ENCODE results near the gene AFP.

AFP gene

GRCh38 chr4:73409012-73409862 is 26.8 kb upstream of the AFP start:
- Mint-ChIP-seq H3K4me3 (no peak overlapping the region), H3K36me3 (ENCODE audit: low read depth) (no peaks in the 10 kb centered on the region), H3K27me3 (no peaks in the 10 kb centered on the region), H3K27ac (no peak overlapping the region), H3K4me1 (no peaks in the 10 kb centered on the region), H3K9me3 (no peaks in the 10 kb centered on the region)
- DNase-seq (no peak), ATAC-seq (no peak)

GRCh38 chr4:73409978-73410548 is 26.0 kb upstream of the AFP start:
- H3K9me3 Mint-ChIP-seq = no peaks in the 10 kb centered on the region
- H3K4me3 Mint-ChIP-seq = no peak overlapping the region
- H3K36me3 Mint-ChIP-seq (ENCODE audit: low read depth) = no peaks in the 10 kb centered on the region
- H3K4me1 Mint-ChIP-seq = no peaks in the 10 kb centered on the region
- no peak overlapping the region for H3K27ac Mint-ChIP-seq
- H3K27me3 Mint-ChIP-seq = no peaks in the 10 kb centered on the region
- ATAC-seq (no peak), DNase-seq (no peak)

GRCh38 chr4:73410916-73411730 is 24.9 kb upstream of the AFP start:
- Mint-ChIP-seq H3K36me3 (ENCODE audit: low read depth) (no peaks in the 10 kb centered on the region), H3K4me3 (no peak overlapping the region), H3K27ac (no peak overlapping the region), H3K4me1 (no peaks in the 10 kb centered on the region), H3K9me3 (no peaks in the 10 kb centered on the region), H3K27me3 (no peaks in the 10 kb centered on the region)
- no peak for ATAC-seq
- DNase-seq = no peak

GRCh38 chr4:73411731-73412414 is 24.1 kb upstream of the AFP start:
- Mint-ChIP-seq H3K27me3 (no peaks in the 10 kb centered on the region), H3K4me3 (no peak overlapping the region), H3K9me3 (no peaks in the 10 kb centered on the region), H3K27ac (no peak overlapping the region), H3K4me1 (no peaks in the 10 kb centered on the region), H3K36me3 (ENCODE audit: low read depth) (no peaks in the 10 kb centered on the region)
- ATAC-seq (no peak), DNase-seq (no peak)

GRCh38 chr4:73413294-73413755 is 22.7 kb upstream of the AFP start:
- no peaks in the 10 kb centered on the region for H3K9me3 Mint-ChIP-seq
- no peak for DNase-seq
- H3K27me3 Mint-ChIP-seq = no peaks in the 10 kb centered on the region
- no peak overlapping the region for H3K4me3 Mint-ChIP-seq
- no peak overlapping the region for H3K27ac Mint-ChIP-seq
- no peaks in the 10 kb centered on the region for H3K4me1 Mint-ChIP-seq
- ATAC-seq = no peak
- no peaks in the 10 kb centered on the region for H3K36me3 Mint-ChIP-seq (ENCODE audit: low read depth)

GRCh38 chr4:73414936-73415271 is 21.1 kb upstream of the AFP start:
- no peaks in the 10 kb centered on the region for H3K9me3 Mint-ChIP-seq
- no peaks in the 10 kb centered on the region for H3K4me1 Mint-ChIP-seq
- no peak for DNase-seq
- ATAC-seq = no peak
- H3K27ac Mint-ChIP-seq = no peak overlapping the region
- no peaks in the 10 kb centered on the region for H3K27me3 Mint-ChIP-seq
- H3K36me3 Mint-ChIP-seq (ENCODE audit: low read depth) = no peaks in the 10 kb centered on the region
- no peak overlapping the region for H3K4me3 Mint-ChIP-seq

GRCh38 chr4:73415807-73416238 is 20.2 kb upstream of the AFP start:
- no peak overlapping the region for H3K27ac Mint-ChIP-seq
- ATAC-seq (no peak), DNase-seq (no peak)
- H3K27me3 Mint-ChIP-seq = no peaks in the 10 kb centered on the region
- no peak overlapping the region for H3K4me3 Mint-ChIP-seq
- H3K36me3 Mint-ChIP-seq (ENCODE audit: low read depth) = no peaks in the 10 kb centered on the region
- H3K4me1 Mint-ChIP-seq = no peaks in the 10 kb centered on the region
- H3K9me3 Mint-ChIP-seq = no peaks in the 10 kb centered on the region

GRCh38 chr4:73416423-73417087 is 19.5 kb upstream of the AFP start:
- DNase-seq = no peak
- Mint-ChIP-seq H3K27me3 (no peaks in the 10 kb centered on the region), H3K9me3 (no peaks in the 10 kb centered on the region), H3K27ac (no peak overlapping the region), H3K4me1 (no peaks in the 10 kb centered on the region), H3K4me3 (no peak overlapping the region), H3K36me3 (ENCODE audit: low read depth) (no peaks in the 10 kb centered on the region)
- ATAC-seq = no peak

GRCh38 chr4:73417342-73417741 is 18.7 kb upstream of the AFP start:
- Mint-ChIP-seq H3K4me1 (no peaks in the 10 kb centered on the region), H3K27ac (no peak overlapping the region), H3K4me3 (no peak overlapping the region), H3K9me3 (no peaks in the 10 kb centered on the region), H3K27me3 (no peaks in the 10 kb centered on the region), H3K36me3 (ENCODE audit: low read depth) (no peaks in the 10 kb centered on the region)
- no peak for DNase-seq
- no peak for ATAC-seq

- DNase-seq = no peak
These were observed 18.0 kb upstream of the AFP start for GRCh38 chr4:73417973-73418372.

GRCh38 chr4:73418677-73419076 is 17.3 kb upstream of the AFP start:
- Mint-ChIP-seq H3K27ac (no peak overlapping the region), H3K27me3 (no peaks in the 10 kb centered on the region), H3K4me1 (no peaks in the 10 kb centered on the region), H3K36me3 (ENCODE audit: low read depth) (no peaks in the 10 kb centered on the region), H3K9me3 (no peaks in the 10 kb centered on the region), H3K4me3 (no peak overlapping the region)
- ATAC-seq = no peak
- DNase-seq = no peak

More at GRCh38 chr4:73417973-73418372, 18.0 kb upstream of the AFP start:
- H3K36me3 Mint-ChIP-seq (ENCODE audit: low read depth) = no peaks in the 10 kb centered on the region
- H3K4me3 Mint-ChIP-seq = no peak overlapping the region
- H3K27me3 Mint-ChIP-seq = no peaks in the 10 kb centered on the region
- no peaks in the 10 kb centered on the region for H3K9me3 Mint-ChIP-seq
- no peak overlapping the region for H3K27ac Mint-ChIP-seq
- no peak for ATAC-seq
- no peaks in the 10 kb centered on the region for H3K4me1 Mint-ChIP-seq

GRCh38 chr4:73419106-73420038 is 16.6 kb upstream of the AFP start:
- no peaks in the 10 kb centered on the region for H3K36me3 Mint-ChIP-seq (ENCODE audit: low read depth)
- no peak for DNase-seq
- no peaks in the 10 kb centered on the region for H3K27me3 Mint-ChIP-seq

GRCh38 chr4:73420615-73421014 is 15.4 kb upstream of the AFP start:
- ATAC-seq = no peak
- Mint-ChIP-seq H3K4me3 (no peak overlapping the region), H3K4me1 (no peaks in the 10 kb centered on the region), H3K27ac (no peak overlapping the region), H3K27me3 (no peaks in the 10 kb centered on the region), H3K36me3 (ENCODE audit: low read depth) (no peaks in the 10 kb centered on the region), H3K9me3 (no peaks in the 10 kb centered on the region)
- no peak for DNase-seq

More at GRCh38 chr4:73419106-73420038, 16.6 kb upstream of the AFP start:
- no peak overlapping the region for H3K4me3 Mint-ChIP-seq
- H3K4me1 Mint-ChIP-seq = no peaks in the 10 kb centered on the region
- ATAC-seq = no peak
- H3K9me3 Mint-ChIP-seq = no peaks in the 10 kb centered on the region
- H3K27ac Mint-ChIP-seq = no peak overlapping the region
